Muscle layer of colon (tissue), 2 donors: ENCODE measurements around the gene STK38.

Experiments used
- H3K27ac ChIP-seq: one replicate; pipeline ENCODE4 v1.7.0; 2013; ENCODE audit warnings: low read depth, mild to moderate bottlenecking, low read length, moderate library complexity
- H3K27me3 ChIP-seq, 2 donors: one replicate each; pipeline ENCODE4 v1.7.0; 2013; ENCODE audit warnings: low read length in 2 of 2, mild to moderate bottlenecking in 2 of 2; ENCODE audit not compliant: insufficient read depth in 2 of 2, control insufficient read depth in 1 of 2
- H3K36me3 ChIP-seq: one replicate; pipeline ENCODE4 v1.7.0; 2013; ENCODE audit warnings: mild to moderate bottlenecking, low read length; ENCODE audit not compliant: insufficient read depth
- H3K4me1 ChIP-seq: one replicate; pipeline ENCODE4 v1.7.0; 2013; ENCODE audit warnings: mild to moderate bottlenecking, low read length; ENCODE audit not compliant: insufficient read depth
- H3K4me3 ChIP-seq, 2 donors: one replicate each; pipeline ENCODE4 v1.7.0; 2013; ENCODE audit warnings: low read length in 2 of 2, low read depth in 1 of 2, mild to moderate bottlenecking in 1 of 2, moderate library complexity in 1 of 2
- H3K9ac ChIP-seq: one replicate; pipeline ENCODE4 v1.7.0; 2013; ENCODE audit warnings: low read length
- H3K9me3 ChIP-seq: one replicate; pipeline ENCODE4 v1.7.0; 2013; ENCODE audit warnings: mild to moderate bottlenecking, low read length
- donor health status: abdominal sarcoma.
- donor health status: Adenocarcinoma of cecum.

The STK38 gene

DNA sequence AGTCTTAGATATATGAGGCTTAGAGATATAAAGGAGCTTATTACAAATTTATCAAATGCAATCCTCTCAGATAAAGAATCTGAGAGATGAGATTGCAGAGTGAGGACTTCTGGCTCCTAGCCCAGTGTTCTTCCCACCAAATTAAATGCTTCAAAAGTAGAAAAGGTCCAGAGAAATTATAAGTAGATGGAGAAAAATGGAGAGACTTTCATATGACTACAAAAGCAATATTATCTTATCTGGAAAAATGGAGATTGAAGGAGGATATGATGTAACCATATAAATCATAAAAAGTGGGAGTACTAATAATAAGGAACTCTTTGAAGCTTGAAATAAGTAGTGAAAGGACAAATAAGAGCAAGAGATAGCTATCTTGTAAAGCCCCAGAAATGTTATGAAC is 101.7 kb downstream of the STK38 start:
- H3K9me3 ChIP-seq: no peaks in the 10 kb centered on the region
- H3K4me1 ChIP-seq: peaks cover 44% of the 10 kb centered on the region
- H3K27me3 ChIP-seq: no peaks in the 10 kb centered on the region
- no peak overlapping the region for H3K9ac ChIP-seq
- H3K4me3 ChIP-seq: no peak overlapping the region
- H3K36me3 ChIP-seq: no peaks in the 10 kb centered on the region
- no peak overlapping the region for H3K27ac ChIP-seq

GRCh38 chr6:36444470-36444869 is 102.8 kb downstream of the STK38 start:
- Histone ChIP-seq H3K27ac (peak overlapping the region; percentile 88), H3K36me3 (no peaks in the 10 kb centered on the region), H3K9me3 (no peaks in the 10 kb centered on the region), H3K4me3 (peak overlapping the region; percentile 85 to 87), H3K9ac (no peak overlapping the region), H3K4me1 (peaks cover 44% of the 10 kb centered on the region), H3K27me3 (no peaks in the 10 kb centered on the region)
